SJSA1 (cell line): Measurements from ENCODE around the gene KRT78. TPM values are rescaled to one million over a fixed set of nuclear protein-coding genes. Genes with fewer than 3 reads are reported as not detected.

Source experiments
- DNase-seq, 2 experiments: peaks; one replicate each; pipeline ENCODE4 v3.0.0-alpha.2; 2015 to 2020; ENCODE audit warnings: low spot score in 2 of 2, low read depth in 1 of 2
- H3K27ac ChIP-seq: fragments of 250-450 bp; sonication (Bioruptor Pico); 2 replicates; pipeline ENCODE4 v1.5.1; 2020; ENCODE audit warnings: mild to moderate bottlenecking, moderate library complexity
- H3K27me3 ChIP-seq: fragments of 250-450 bp; sonication (Bioruptor Pico); replicated peaks from 2 replicates; pipeline ENCODE4 v1.5.1; 2020; ENCODE audit warnings: mild to moderate bottlenecking, moderate library complexity
- H3K36me3 ChIP-seq: fragments of 250-450 bp; sonication (Bioruptor Pico); 2 replicates; pipeline ENCODE4 v1.5.1; 2020; ENCODE audit warnings: mild to moderate bottlenecking
- H3K4me1 ChIP-seq: fragments of 250-450 bp; sonication (Bioruptor Pico); replicated peaks from 2 replicates; pipeline ENCODE4 v1.6.1; 2021; ENCODE audit warnings: mild to moderate bottlenecking
- H3K4me3 ChIP-seq: fragments of 250-450 bp; sonication (Bioruptor Pico); 2 replicates; pipeline ENCODE4 v1.5.1; 2020; ENCODE audit warnings: mild to moderate bottlenecking
- H3K9me3 ChIP-seq: fragments of 250-450 bp; sonication (Bioruptor Pico); replicated peaks from 2 replicates; pipeline ENCODE4 v1.5.1; 2020; ENCODE audit warnings: mild to moderate bottlenecking
- total RNA-seq: library from RNA; depleted of rRNA; stranded (reverse); fragments of >200 nt; shearing (Covaris generic); gene quantifications from 2 replicates; pipeline ENCODE4 v1.2.3, GENCODE V29; 2014

KRT78 gene
- total RNA-seq, 1 experiment from 2014 or later, result 0.21 TPM

DNA sequence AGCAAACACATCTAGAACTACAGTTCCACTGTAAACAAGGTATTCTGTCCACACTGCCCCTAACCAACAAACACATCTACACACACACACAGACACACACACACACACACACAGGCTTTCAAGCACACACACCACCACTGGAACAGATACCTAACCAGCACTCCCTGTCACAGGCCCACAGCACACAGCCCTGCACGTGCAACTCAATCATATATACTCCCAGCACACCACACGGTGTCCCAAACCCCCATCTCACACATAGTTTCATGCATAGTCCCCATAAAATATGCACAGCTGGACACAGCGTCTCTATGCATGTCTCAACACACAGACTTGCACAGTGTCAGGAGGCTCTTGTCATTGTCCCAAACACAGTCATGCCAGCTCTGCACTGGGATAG is 28.4 kb upstream of the KRT78 start:
- H3K36me3 ChIP-seq, result no peaks in the 10 kb centered on the region
- no peaks in the 10 kb centered on the region; the same call in 1 of the 2 replicates for H3K9me3 ChIP-seq
- H3K4me3 ChIP-seq, result no peak overlapping the region
- H3K4me1 ChIP-seq, result peaks cover 44% of the 10 kb centered on the region
- no peak for DNase-seq
- no peaks in the 10 kb centered on the region for H3K27me3 ChIP-seq
- H3K27ac ChIP-seq, result no peak overlapping the region

DNA sequence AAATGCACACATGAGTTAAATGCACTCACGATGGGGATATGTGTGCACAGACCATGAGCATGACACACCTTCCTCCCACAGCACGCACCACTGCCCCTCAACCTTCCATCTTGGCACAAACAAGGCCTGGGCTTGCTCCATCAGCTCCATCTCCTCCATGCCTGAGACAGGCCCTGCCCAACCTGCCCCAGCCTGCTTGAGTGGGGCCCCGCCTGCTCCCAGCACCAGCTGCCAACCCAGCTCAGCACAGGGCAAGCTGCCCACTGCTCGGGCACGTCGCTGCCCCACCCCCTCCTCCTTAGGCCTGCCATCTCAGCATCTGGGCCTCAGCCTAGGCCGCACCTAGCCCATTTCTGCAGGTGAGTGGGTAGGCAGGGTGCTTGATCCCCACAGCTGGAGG is 27.6 kb upstream of the KRT78 start:
- H3K27me3 ChIP-seq, result no peaks in the 10 kb centered on the region
- H3K27ac ChIP-seq, result no peak overlapping the region
- no peaks in the 10 kb centered on the region; the same call in 1 of the 2 replicates for H3K9me3 ChIP-seq
- no peak for DNase-seq
- peaks cover 53% of the 10 kb centered on the region for H3K4me1 ChIP-seq
- no peak overlapping the region for H3K4me3 ChIP-seq
- H3K36me3 ChIP-seq, result no peaks in the 10 kb centered on the region

DNA sequence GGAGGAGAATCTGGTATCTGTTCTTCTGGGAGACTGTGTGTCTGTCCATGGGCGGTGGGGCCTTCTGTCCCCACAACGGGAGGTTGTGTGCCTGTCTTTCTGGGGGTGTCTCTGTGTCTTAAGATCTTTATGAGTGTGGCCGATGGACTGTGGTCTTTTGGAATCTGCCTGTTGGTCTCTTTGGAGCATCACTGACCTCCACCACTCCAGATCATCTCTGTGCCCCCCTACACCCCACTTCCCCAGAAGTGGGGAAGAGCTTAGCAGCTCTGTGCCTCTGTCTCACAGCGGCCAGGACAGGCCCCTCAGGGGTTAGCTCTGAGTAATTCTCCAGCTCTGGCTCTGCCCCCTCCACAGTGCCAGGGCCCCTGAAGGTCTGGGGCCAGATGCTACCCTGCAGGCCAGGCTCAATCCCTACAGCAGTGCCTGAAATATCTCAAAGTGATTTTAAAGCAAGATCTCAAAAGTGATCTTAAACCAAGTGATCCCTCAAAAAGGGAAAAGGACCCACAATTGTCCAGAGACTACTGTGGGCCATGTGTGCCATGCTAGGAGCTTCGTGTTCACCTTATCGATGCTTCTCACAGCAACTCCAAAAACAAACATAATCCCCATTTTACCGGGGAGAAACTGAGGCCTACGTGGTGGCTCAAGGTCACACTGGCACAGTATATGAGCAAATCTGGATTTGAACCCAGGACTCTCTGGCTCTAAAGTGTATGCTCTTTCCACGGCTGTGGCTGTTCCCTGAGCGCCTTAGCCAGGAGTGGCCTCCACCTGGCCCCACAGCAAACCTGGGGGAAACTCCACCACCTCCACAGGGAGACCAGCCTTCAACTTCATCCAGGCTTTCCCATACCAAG is 26.0 kb upstream of the KRT78 start:
- peak overlapping the region; percentile 100 for H3K27ac ChIP-seq

DNA sequence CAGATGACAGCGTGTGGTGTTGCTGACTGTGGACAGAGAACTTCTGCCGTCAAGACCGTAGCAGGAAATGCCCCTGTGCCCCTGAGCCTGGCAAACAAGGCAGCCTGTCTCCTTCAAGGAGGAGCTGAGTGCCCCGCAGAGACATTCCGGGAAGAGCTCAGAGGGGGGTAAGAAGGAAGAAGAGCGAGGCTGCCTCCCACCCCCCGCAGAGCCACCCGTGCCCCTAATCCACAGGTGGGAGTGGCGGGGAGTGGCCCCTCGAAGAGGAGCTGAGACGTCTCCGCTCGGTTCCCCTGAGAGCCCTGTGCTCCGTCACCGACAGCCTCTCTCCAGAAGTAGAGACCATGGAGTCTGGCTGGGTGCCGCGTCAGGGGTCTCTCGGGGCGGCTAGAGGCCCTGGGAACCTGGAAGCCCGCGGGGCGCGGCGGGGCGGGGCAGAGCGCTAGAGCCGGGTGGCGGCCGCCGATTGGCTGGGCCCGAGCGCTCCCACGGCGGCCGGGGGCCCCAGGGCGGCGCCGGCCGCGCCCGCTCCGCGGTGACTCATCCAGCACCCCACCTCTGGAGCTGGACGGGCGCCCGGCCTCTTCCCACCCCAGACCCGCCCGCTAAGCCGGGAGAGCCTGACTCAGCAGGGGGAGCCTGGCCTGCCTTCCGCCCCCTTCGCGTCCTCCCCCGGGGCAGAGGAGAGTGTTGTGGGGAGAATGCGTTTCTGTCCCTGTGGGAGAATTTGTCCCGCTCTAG is 25.2 kb upstream of the KRT78 start:
- H3K27me3 ChIP-seq, result no peaks in the 10 kb centered on the region

More for the DNA sequence above, 26.0 kb upstream of the KRT78 start:
- Histone ChIP-seq H3K27me3 (no peaks in the 10 kb centered on the region), H3K9me3 (no peaks in the 10 kb centered on the region; the same call in 1 of the 2 replicates), H3K4me3 (no peak overlapping the region), H3K36me3 (no peaks in the 10 kb centered on the region), H3K4me1 (peaks cover 69% of the 10 kb centered on the region)
- no peak for DNase-seq

DNA sequence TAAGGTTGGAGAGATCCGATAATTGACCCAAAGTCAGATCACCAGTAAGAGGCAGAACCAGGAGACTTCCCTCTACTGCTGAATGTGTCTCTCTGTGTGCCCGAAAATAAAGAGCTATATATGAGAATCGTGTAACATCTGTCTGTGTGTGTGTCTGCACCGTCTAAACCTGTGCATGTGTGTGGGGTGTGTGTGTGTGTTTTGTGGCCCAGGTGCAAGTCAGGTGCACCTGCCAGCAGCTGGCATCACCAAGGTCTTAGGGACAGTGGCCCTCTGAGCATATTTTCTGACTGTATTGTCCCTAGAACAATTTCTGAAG is 24.7 kb upstream of the KRT78 start:
- DNase-seq, result no peak
- Histone ChIP-seq H3K4me3 (peak overlapping the region; percentile 36), H3K9me3 (no peaks in the 10 kb centered on the region), H3K27ac (peak overlapping the region; percentile 100), H3K4me1 (peaks cover 60% of the 10 kb centered on the region), H3K27me3 (no peaks in the 10 kb centered on the region), H3K36me3 (no peaks in the 10 kb centered on the region)

More for the DNA sequence above, 25.2 kb upstream of the KRT78 start:
- Histone ChIP-seq H3K9me3 (no peaks in the 10 kb centered on the region; the same call in 1 of the 2 replicates), H3K4me3 (peak overlapping the region; percentile 36), H3K4me1 (peaks cover 65% of the 10 kb centered on the region), H3K36me3 (no peaks in the 10 kb centered on the region), H3K27ac (peak overlapping the region; percentile 100)
- peak; percentile 97 for DNase-seq

DNA sequence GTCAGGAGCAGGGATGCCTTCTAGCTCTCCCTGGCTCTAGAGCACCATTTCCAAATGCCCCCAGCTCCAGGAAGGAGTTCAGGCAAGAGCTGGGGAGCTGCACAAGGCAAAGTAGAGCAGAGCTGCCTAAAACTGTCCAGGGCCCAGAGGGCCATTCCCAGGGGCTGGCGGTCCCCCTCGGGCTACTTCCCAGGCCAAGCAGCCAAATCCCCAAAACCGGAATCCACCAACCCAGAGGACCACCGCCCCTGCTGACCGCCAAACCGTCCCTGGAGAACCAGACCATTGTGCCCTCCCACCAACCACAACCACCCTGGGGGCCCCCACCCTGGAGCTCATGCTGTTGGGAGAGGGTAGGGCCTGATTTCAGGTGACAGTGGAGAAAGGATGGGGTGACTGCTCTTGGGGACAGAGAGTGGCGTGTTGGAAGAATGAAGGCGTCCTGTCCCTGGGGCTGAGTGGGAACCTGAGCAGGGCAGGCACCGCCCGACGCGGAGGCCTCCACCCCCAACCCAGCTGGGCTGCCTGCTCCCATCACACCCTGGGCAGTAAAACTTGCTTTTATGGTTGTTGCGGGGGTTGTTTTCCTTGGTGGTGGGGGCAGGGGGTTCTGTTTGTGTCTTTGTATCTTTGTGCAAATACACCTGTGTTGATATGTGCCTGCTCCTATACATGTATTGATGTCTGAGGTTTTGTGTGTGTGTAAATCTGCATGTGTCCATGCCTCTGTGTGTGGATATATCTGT is 24.0 kb upstream of the KRT78 start:
- peak in 1 of 2 experiments; percentile 19 for DNase-seq
- peak overlapping the region; percentile 100 for H3K27ac ChIP-seq
- H3K4me1 ChIP-seq, result peaks cover 58% of the 10 kb centered on the region
- no peaks in the 10 kb centered on the region for H3K36me3 ChIP-seq
- no peak overlapping the region for H3K4me3 ChIP-seq
- H3K27me3 ChIP-seq, result no peaks in the 10 kb centered on the region
- no peaks in the 10 kb centered on the region for H3K9me3 ChIP-seq

DNA sequence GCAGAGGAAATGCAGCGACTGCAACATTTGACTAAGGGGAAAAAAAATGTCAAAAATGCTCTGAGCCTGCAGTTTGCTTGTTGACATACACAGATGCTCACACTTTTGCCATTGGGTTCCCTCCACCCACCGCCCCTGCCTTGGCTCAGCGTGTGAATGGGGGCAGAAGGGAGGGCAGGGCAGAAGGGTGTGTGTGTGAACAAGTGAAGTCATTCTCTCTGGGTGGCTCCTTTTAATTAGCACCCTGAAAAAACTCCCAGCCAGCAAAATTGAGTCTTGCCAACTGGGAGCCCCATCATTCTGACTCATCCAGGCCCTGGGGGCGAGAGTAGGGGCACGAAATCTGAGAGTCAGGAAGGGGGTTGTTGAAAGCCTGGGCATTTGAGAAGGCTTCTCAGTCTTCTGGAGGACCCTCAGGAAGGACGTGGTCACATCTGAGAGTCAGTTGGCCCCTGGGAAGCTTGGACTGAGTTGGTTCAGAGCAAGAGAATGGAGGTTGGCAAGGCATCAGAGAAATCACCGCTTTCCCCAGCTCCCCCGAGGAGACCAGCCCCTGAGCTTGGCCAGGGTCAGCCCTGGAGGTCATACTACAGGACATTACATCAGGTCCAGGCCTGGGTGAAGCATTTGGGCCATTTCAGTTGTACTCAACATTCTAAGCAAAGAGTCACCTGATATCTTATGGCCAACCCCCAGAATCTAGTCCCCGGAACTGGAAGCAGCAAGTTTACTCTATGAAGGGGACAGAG is 22.7 kb upstream of the KRT78 start:
- no peaks in the 10 kb centered on the region for H3K36me3 ChIP-seq
- H3K27ac ChIP-seq, result peak overlapping the region; percentile 100
- peaks cover 56% of the 10 kb centered on the region for H3K4me1 ChIP-seq
- DNase-seq, result peak; percentile 97 to 99
- no peaks in the 10 kb centered on the region for H3K9me3 ChIP-seq
- no peaks in the 10 kb centered on the region for H3K27me3 ChIP-seq
- H3K4me3 ChIP-seq, result no peak overlapping the region

DNA sequence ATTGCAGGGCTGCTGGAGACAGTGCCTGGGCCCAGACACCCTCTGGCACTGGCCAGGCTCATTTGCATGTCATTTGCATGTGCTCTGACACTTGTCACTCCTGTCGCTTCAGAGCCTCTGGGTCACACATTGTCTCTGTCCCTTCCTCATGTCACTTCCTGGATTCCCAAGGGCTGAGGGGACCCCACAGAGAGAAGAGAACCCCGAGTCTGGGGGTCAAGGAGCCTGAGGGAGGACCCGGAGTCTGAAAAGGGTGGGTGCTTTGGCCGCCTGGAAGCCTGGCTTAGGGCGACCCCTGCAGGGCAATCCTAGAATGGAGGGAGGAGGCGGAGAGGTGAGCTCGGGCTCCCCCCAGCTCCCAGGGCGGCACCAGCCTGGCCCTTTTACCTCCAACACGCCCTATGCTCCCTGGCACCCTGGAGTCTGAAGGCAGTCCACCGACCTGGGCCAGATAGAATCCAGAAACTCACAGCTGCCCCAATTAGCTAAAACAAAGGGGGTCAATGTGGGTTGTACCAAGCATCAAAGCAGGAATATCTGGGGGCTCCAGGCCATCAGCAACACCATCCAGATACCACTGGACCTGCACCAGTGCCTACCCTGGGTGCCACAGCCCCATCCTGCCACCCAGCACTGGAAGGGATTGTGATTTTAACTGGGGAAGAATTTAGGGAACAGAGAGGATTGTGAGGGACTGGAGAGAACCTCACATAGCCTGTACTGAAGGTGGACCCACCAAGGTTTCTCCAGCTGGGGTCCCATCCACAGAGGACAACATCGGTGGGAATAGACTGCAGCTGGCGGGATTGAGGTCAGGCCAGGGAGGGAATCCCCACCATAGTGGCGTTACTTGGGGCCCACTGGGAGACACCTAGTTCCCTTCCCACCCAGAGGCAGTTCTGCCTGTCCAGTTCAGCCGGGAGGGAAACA is 21.8 kb upstream of the KRT78 start:
- no peak overlapping the region for H3K4me3 ChIP-seq
- peaks cover 56% of the 10 kb centered on the region for H3K4me1 ChIP-seq
- H3K27me3 ChIP-seq, result no peaks in the 10 kb centered on the region
- no peaks in the 10 kb centered on the region for H3K36me3 ChIP-seq
- H3K27ac ChIP-seq, result peak overlapping the region; percentile 100
- no peaks in the 10 kb centered on the region for H3K9me3 ChIP-seq
- peak; percentile 72 to 78 for DNase-seq

DNA sequence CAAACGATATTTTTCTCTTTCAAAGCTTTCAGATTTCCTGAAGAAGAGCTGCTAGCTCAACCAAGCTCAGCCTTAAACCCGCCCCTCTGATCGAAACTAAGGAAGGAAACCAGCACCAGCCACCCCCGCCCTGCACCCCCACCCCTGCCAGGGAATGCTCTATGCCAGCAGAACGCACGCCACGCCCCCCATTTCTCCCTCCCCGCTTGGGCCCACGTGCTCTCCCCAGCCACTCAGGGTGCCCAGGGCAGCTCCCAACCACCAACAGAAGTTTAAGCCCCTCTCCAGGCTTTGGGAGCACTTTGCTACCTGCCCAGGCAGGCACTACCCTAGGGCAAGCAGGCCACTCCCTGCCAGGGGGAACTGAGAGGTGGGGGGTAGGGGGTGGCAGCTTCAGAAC is 18.8 kb upstream of the KRT78 start:
- DNase-seq, result no peak
- no peaks in the 10 kb centered on the region for H3K27me3 ChIP-seq
- H3K9me3 ChIP-seq, result no peaks in the 10 kb centered on the region
- H3K4me3 ChIP-seq, result no peak overlapping the region
- peaks cover 30% of the 10 kb centered on the region for H3K4me1 ChIP-seq
- H3K27ac ChIP-seq, result no peak overlapping the region
- no peaks in the 10 kb centered on the region for H3K36me3 ChIP-seq

DNA sequence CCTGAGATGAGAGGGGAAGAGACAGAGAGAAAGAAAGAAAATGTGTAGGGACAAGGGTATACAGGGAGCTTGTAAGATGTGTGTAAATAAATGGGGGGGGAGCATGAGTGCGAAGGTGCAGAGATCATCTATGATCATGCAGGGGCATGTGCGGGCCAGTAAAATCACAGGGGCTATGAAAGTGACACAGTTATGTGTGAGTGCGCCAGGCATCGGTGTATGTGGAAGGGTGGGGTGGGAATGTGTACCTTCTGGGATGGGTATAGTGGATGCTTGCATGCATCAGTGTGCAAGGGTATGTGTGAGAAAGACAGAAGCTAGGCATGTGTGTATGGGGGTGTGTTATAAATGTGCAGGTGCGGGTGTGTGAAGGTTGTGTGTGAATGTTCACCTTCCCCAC is 18.4 kb upstream of the KRT78 start:
- Histone ChIP-seq H3K4me3 (no peak overlapping the region), H3K9me3 (no peaks in the 10 kb centered on the region), H3K36me3 (no peaks in the 10 kb centered on the region), H3K4me1 (peaks cover 25% of the 10 kb centered on the region), H3K27me3 (no peaks in the 10 kb centered on the region), H3K27ac (no peak overlapping the region)
- DNase-seq, result no peak

DNA sequence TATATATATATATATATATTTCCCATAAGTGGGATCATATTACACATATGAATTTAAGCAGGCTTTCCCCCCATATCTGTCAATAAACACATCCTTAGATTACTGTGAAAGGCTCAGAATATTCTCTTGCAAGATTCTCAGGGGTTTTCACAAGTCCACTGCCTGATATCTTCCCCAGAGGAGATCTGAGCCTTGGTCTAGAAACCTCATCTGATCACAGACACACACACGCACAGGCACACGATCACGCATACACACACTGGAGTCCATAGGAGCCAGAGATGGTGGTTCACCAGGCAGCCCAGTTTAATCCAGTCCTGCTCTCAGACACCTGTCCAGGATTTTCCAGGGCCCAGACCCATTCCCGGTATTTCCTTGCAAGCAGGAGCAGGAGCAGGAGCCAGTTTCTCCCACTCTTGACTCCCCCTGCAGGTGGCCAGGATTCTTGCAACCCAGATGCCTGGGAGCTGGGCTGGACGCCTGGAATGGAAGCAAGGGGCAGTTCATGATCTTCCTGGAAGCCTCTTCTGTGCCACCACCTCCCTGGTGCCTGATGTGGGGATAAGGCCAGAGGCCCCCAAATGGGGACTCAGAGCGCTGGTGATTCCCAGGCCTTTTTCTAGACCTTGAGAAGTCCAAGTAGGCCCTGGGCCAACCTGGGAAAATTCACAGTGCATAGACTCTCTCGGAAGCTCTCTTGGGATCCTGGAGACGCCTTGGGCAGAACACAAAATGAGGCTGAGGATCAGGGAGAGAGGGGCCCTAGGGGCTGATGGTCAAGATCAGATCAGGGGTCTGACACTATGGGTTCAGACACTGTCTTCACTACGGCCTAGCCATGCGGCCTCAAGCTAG is 16.5 kb upstream of the KRT78 start:
- no peaks in the 10 kb centered on the region for H3K27me3 ChIP-seq
- no peak overlapping the region for H3K27ac ChIP-seq
- H3K36me3 ChIP-seq, result no peaks in the 10 kb centered on the region
- peaks cover 7% of the 10 kb centered on the region for H3K4me1 ChIP-seq
- H3K4me3 ChIP-seq, result no peak overlapping the region
- DNase-seq, result peak; percentile 67 to 69
- no peaks in the 10 kb centered on the region for H3K9me3 ChIP-seq

DNA sequence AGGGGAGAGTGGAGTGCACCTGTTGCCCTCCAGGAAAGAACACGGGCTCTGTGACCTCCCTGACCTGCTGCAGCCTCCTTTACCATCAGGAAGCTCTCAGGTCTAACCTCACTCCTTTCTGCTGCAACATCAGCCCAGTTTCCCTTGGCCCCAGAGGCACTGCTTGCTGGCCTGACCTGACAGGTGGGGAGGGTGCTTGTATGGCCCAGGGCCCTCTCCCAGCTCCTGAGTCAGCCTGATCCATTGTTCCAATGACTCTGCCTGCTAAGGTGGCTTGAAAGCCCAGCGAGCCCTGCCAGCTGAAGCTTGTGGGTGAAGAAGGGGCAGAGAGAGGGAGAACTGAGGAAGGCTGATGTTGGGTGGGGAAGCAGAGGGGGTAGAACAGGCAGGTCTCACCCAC is 13.2 kb upstream of the KRT78 start:
- Histone ChIP-seq H3K4me3 (no peak overlapping the region), H3K4me1 (no peaks in the 10 kb centered on the region), H3K27ac (no peak overlapping the region), H3K27me3 (no peaks in the 10 kb centered on the region), H3K9me3 (no peaks in the 10 kb centered on the region), H3K36me3 (no peaks in the 10 kb centered on the region)
- DNase-seq, result no peak
